IPS DF 4.7 (cell line): ENCODE measurements around the gene API5.
"Not testable (repeated sequence)": the region's sequence is repeated elsewhere in the genome, so short reads cannot be mapped to it uniquely, and the experiment has no call there.

ENCODE experiments used
- DNase-seq: peaks from one replicate; pipeline ENCODE4 v3.0.0-alpha.2; 2013; ENCODE audit warnings: low spot score; ENCODE audit errors: extremely low read depth

Gene API5

GRCh38 chr11:43311791-43312607 is at the start of gene API5:
API5 (plus strand) TSS chr11:43311996; CDS start chr11:43312128, 132 bp downstream.
- DNase-seq = peak; percentile 76

GRCh38 chr11:43267856-43268580 is 43.8 kb upstream of the API5 start:
- no peak for DNase-seq

- no peak for DNase-seq
Observed at GRCh38 chr11:43268786-43269185, 43.0 kb upstream of the API5 start.

GRCh38 chr11:43269254-43269918 is 42.4 kb upstream of the API5 start:
- no peak for DNase-seq

- DNase-seq = no peak
Observed at GRCh38 chr11:43270468-43270867, 41.3 kb upstream of the API5 start.

- no peak for DNase-seq
Observed at GRCh38 chr11:43278193-43278956, 33.4 kb upstream of the API5 start.

- DNase-seq = no peak
Observed at GRCh38 chr11:43282607-43283440, 29.0 kb upstream of the API5 start.

- DNase-seq = no peak
Observed at GRCh38 chr11:43285826-43286225, 26.0 kb upstream of the API5 start.

- no peak for DNase-seq
Observed at GRCh38 chr11:43289368-43289767, 22.4 kb upstream of the API5 start.

GRCh38 chr11:43298397-43298796 is 13.4 kb upstream of the API5 start:
- no peak for DNase-seq

- DNase-seq = no peak
Observed at GRCh38 chr11:43315966-43316365, 4.2 kb downstream of the API5 start.

GRCh38 chr11:43316451-43316850 is 4.7 kb downstream of the API5 start:
- no peak for DNase-seq

- no peak for DNase-seq
Observed at GRCh38 chr11:43327987-43328386, 16.2 kb downstream of the API5 start.

GRCh38 chr11:43328482-43328881 is 16.7 kb downstream of the API5 start:
- DNase-seq = no peak

- DNase-seq = no peak
Observed at GRCh38 chr11:43341159-43341558, 29.4 kb downstream of the API5 start.

- DNase-seq = not testable (repeated sequence)
Observed at GRCh38 chr11:43351426-43351825, 39.6 kb downstream of the API5 start.

- no peak for DNase-seq
Observed at GRCh38 chr11:43354311-43354710, 42.5 kb downstream of the API5 start.

GRCh38 chr11:43356336-43356735 is 44.5 kb downstream of the API5 start:
- DNase-seq = no peak

GRCh38 chr11:43358279-43358800 is 46.5 kb downstream of the API5 start:
- no peak for DNase-seq

- peak; percentile 62 for DNase-seq
Observed at GRCh38 chr11:43358801-43359421, 47.1 kb downstream of the API5 start, which contains the start of gene TTC17. TTC17 (plus strand) TSS chr11:43358920; CDS start chr11:43358955, 35 bp downstream.
